PC-9 (cell line): ENCODE data around the gene ADAMTS2. TPM values are rescaled to one million over a fixed set of nuclear protein-coding genes. Genes with fewer than 3 reads are reported as not detected.

Experiments
- BruUV-seq: library from RNA; stranded (reverse); fragments of 400-500 nt; replicated peaks from 2 replicates; lab custom pipeline; 2021; lab: Mats Ljungman, UMichigan
- CTCF ChIA-PET: fragments of 300-600 bp; sonication (Branson Sonifier 250); formaldehyde crosslinking; loops from one replicate; lab custom pipeline; 2022; ENCODE audit warnings: antibody characterized with exemption; lab: Charles Lee
- POLR2A ChIA-PET: fragments of 300-600 bp; sonication (Branson Sonifier 250); formaldehyde crosslinking; loops from one replicate; lab custom pipeline; 2022; ENCODE audit warnings: antibody characterized with exemption; ENCODE audit not compliant: unreplicated experiment; lab: Charles Lee
- DNase-seq, 2 experiments: peaks; one replicate each; pipeline versions ENCODE4 v3.0.0 to v3.0.0-alpha.2; 2015 to 2022; ENCODE audit warnings: mixed read lengths in 1 of 2
- H2AFZ ChIP-seq: fragments of 200-600 bp; sonication (generic); 2 replicates; pipeline ENCODE4 v1.8.1; 2017; ENCODE audit warnings: antibody characterized with exemption
- H3F3A ChIP-seq: fragments of 200-600 bp; sonication (generic); 2 replicates; pipeline ENCODE4 v1.8.1; 2017; ENCODE audit warnings: antibody characterized with exemption, mild to moderate bottlenecking, low read depth; ENCODE audit not compliant: insufficient read depth
- H3K27ac ChIP-seq: fragments of 200-600 bp; sonication (generic); 2 replicates; pipeline ENCODE4 v1.6.1; 2016; ENCODE audit warnings: mixed run types
- H3K27me3 ChIP-seq: fragments of 200-600 bp; sonication (generic); 2 replicates; pipeline ENCODE4 v1.6.1; 2016; ENCODE audit warnings: low read depth, mixed run types; ENCODE audit not compliant: insufficient read depth
- H3K36me3 ChIP-seq: fragments of 200-600 bp; sonication (generic); 2 replicates; pipeline ENCODE4 v1.6.1; 2016; ENCODE audit warnings: low read depth, mixed run types
- H3K4me1 ChIP-seq: fragments of 200-600 bp; sonication (generic); replicated peaks from 2 replicates; pipeline ENCODE4 v1.6.1; 2016; ENCODE audit warnings: mixed run types; ENCODE audit not compliant: insufficient read depth
- H3K4me2 ChIP-seq: fragments of 200-600 bp; sonication (generic); 2 replicates; pipeline ENCODE4 v1.6.1; 2017; ENCODE audit warnings: mixed run types
- H3K4me3 ChIP-seq: fragments of 200-600 bp; sonication (generic); 2 replicates; pipeline ENCODE4 v1.6.1; 2016; ENCODE audit warnings: mixed run types
- H3K79me2 ChIP-seq: fragments of 200-600 bp; sonication (generic); 2 replicates; pipeline ENCODE4 v1.6.1; 2017; ENCODE audit warnings: low read depth, mixed run types
- H3K9me2 ChIP-seq: fragments of 200-600 bp; sonication (generic); 2 replicates; pipeline ENCODE4 v1.8.1; 2017; ENCODE audit warnings: mild to moderate bottlenecking; ENCODE audit not compliant: insufficient read depth
- H3K9me3 ChIP-seq: fragments of 200-600 bp; sonication (generic); 2 replicates; pipeline ENCODE4 v1.8.1; 2016; ENCODE audit warnings: low read depth; ENCODE audit not compliant: insufficient read depth
- H4K20me1 ChIP-seq: fragments of 200-600 bp; sonication (generic); 2 replicates; pipeline ENCODE4 v1.8.1; 2017; ENCODE audit not compliant: insufficient read depth
- EZH2 ChIP-seq: fragments of 200-600 bp; sonication (generic); IDR thresholded peaks from 2 replicates; pipeline ENCODE4 v1.8.0; 2017; ENCODE audit warnings: antibody characterized with exemption, low read depth
- intact Hi-C: fragments of 100-400 bp; cut with micrococcal nuclease; formaldehyde crosslinking; loops from one replicate; pipeline ENCODE4 v1.10.0; 2022; ENCODE audit not compliant: unreplicated experiment
- total RNA-seq: library from RNA; stranded (reverse); gene quantifications from 2 replicates; pipeline ENCODE4 v1.2.3, GENCODE V29; 2021
- TF ChIP-seq, protein P1 (sequence below): fragments of 200-600 bp; sonication (generic); conservative IDR thresholded peaks from 2 replicates; pipeline ENCODE4 v1.6.1; 2017; ENCODE audit warnings: mixed run types, antibody characterized with exemption, mild to moderate bottlenecking, moderate library complexity

The ADAMTS2 gene
- total RNA-seq, 1 experiment from 2014 or later: not detected

DNA sequence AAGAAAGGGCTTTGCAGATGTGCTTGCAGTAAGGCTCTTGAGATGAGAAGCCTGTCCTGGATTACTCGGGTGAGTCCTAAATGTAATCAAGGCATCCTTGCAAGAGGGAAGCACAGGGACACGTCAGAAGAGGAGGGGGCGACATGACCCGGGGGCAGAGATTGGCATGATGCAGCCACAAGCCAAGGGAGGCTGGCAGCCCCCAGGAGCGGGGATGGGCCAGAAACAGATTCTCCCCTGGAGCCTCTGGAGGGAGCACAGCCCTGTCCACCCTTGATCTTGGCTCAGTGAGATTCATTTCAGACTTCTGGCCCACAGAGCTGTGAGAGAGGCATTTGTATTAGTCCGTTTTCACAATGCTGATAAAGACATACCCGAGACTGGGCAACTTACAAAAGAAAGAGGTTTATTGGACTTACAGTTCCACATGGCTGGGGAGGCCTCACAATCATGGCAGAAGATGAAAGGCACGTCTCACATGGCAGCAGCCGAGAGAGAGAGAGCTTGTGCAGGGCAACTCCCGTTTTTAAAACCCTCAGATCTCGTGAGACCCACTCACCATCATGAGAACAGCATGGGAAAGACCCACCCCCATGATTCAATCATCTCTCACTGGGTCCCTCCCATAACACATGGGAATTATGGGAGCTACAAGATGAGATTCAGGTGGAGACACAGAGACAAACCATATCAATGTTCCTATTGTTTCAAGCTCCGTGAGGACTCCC is 76.1 kb downstream of the ADAMTS2 start:
- intact Hi-C loops: no loop called here
- POLR2A ChIA-PET: interaction anchor here (0.6 kb wide), 1 partner anchor 271 kb away, joined by 3 read pairs; no protein-coding TSS in a partner anchor
- Histone ChIP-seq H3K27me3 (peaks cover 93% of the 10 kb centered on the region), H3K4me1 (no peaks in the 10 kb centered on the region), H3K79me2 (no peaks in the 10 kb centered on the region), H3K36me3 (no peaks in the 10 kb centered on the region), H3F3A (no peaks in the 10 kb centered on the region), H2AFZ (no peak overlapping the region), H3K4me2 (no peak overlapping the region), H3K4me3 (no peak overlapping the region), H3K27ac (no peak overlapping the region), H4K20me1 (no peaks in the 10 kb centered on the region), H3K9me2 (no peaks in the 10 kb centered on the region), H3K9me3 (no peaks in the 10 kb centered on the region)
- CTCF ChIA-PET: no interaction called here
- BruUV-seq: no TSS peak
- TF ChIP-seq EZH2: no peak
- TF ChIP-seq, protein P1, sequence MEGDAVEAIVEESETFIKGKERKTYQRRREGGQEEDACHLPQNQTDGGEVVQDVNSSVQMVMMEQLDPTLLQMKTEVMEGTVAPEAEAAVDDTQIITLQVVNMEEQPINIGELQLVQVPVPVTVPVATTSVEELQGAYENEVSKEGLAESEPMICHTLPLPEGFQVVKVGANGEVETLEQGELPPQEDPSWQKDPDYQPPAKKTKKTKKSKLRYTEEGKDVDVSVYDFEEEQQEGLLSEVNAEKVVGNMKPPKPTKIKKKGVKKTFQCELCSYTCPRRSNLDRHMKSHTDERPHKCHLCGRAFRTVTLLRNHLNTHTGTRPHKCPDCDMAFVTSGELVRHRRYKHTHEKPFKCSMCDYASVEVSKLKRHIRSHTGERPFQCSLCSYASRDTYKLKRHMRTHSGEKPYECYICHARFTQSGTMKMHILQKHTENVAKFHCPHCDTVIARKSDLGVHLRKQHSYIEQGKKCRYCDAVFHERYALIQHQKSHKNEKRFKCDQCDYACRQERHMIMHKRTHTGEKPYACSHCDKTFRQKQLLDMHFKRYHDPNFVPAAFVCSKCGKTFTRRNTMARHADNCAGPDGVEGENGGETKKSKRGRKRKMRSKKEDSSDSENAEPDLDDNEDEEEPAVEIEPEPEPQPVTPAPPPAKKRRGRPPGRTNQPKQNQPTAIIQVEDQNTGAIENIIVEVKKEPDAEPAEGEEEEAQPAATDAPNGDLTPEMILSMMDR: no peak
- DNase-seq: no peak

DNA sequence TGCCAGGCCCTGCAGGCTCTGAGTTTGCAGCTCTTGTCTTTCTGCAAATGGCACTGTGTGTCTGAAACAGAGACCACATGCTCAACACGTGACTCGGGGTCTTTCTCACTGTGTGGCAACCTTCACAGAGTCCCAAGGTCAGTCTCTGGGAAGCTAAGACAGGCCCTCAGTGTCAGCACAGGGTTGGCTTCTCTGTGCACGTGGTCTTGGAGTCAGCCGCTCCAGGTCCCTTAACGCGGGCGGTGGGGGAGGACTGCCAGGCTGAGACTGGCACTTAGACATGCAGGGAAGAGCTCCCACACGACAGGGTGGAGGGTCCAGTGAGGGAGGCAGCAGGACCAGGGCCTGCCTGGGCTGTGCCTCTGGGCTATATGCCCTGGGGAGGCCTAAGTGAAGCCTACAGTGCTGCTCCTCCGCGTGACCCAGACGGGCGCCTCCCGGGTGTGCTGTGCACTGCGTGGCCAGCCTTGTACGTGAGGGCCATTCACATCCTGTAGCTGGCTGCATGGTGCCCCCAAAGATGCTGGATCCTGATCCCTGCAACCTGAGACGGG is 76.8 kb downstream of the ADAMTS2 start:
- Histone ChIP-seq H3K4me3 (no peak overlapping the region), H3K79me2 (no peaks in the 10 kb centered on the region), H3K4me2 (no peak overlapping the region), H3K27me3 (peaks cover 92% of the 10 kb centered on the region), H3K4me1 (no peaks in the 10 kb centered on the region), H2AFZ (no peak overlapping the region), H4K20me1 (no peaks in the 10 kb centered on the region), H3K9me3 (no peaks in the 10 kb centered on the region), H3F3A (no peaks in the 10 kb centered on the region), H3K9me2 (no peaks in the 10 kb centered on the region), H3K27ac (no peak overlapping the region), H3K36me3 (no peaks in the 10 kb centered on the region)
- DNase-seq: no peak
- intact Hi-C loops: no loop called here
- ChIA-PET POLR2A (no interaction called here), CTCF (no interaction called here)
- no peak for TF ChIP-seq EZH2
- TF ChIP-seq, protein P1: no peak
- BruUV-seq: no TSS peak

DNA sequence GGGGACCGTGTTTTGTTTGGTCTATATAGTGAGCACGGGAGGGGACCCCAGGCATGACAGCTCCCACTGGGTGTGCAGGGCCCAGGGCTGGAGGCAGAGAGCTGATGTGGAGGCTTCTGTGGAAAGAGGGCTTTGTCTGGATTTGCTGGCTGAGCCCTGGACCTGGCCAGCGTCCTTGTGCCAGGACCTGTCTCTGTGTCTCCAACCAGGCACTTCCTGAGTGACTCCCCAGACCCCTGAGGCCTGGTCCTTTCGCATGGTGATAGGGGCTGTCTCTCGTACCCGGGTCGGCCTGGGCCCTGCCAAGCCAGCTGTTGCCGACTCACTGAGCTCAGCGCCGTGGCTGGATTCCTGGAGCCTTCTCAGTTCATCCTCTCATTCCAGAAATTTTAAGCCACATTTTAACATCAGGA is 77.6 kb downstream of the ADAMTS2 start:
- ChIA-PET CTCF (no interaction called here), POLR2A (no interaction called here)
- Histone ChIP-seq H3K79me2 (no peaks in the 10 kb centered on the region), H3K27me3 (peaks cover 87% of the 10 kb centered on the region), H3K27ac (no peak overlapping the region), H3K9me3 (no peaks in the 10 kb centered on the region), H3K36me3 (no peaks in the 10 kb centered on the region), H2AFZ (no peak overlapping the region), H3F3A (no peaks in the 10 kb centered on the region), H4K20me1 (no peaks in the 10 kb centered on the region), H3K4me3 (no peak overlapping the region), H3K9me2 (no peaks in the 10 kb centered on the region), H3K4me2 (no peak overlapping the region), H3K4me1 (no peaks in the 10 kb centered on the region)
- intact Hi-C loops: no loop called here
- TF ChIP-seq, protein P1: no peak
- no peak for TF ChIP-seq EZH2
- DNase-seq: no peak
- BruUV-seq: no TSS peak
